ENCODE measurements around the gene CCNYL1.

GRCh38 chr2:207787800-207788199 lies 76.4 kb downstream of the CCNYL1 start:
- TF ChIP-seq, protein P1, sequence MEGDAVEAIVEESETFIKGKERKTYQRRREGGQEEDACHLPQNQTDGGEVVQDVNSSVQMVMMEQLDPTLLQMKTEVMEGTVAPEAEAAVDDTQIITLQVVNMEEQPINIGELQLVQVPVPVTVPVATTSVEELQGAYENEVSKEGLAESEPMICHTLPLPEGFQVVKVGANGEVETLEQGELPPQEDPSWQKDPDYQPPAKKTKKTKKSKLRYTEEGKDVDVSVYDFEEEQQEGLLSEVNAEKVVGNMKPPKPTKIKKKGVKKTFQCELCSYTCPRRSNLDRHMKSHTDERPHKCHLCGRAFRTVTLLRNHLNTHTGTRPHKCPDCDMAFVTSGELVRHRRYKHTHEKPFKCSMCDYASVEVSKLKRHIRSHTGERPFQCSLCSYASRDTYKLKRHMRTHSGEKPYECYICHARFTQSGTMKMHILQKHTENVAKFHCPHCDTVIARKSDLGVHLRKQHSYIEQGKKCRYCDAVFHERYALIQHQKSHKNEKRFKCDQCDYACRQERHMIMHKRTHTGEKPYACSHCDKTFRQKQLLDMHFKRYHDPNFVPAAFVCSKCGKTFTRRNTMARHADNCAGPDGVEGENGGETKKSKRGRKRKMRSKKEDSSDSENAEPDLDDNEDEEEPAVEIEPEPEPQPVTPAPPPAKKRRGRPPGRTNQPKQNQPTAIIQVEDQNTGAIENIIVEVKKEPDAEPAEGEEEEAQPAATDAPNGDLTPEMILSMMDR (IDR thresholded peaks at IDR 0.05), result no peak
- TF ChIP-seq EP300 (IDR thresholded peaks at IDR 0.05), result no peak
- TF ChIP-seq POLR2A (IDR thresholded peaks at IDR 0.05), result no peak

Data from tibial nerve (tissue), 4 donors.